ENCODE results near the gene SLC35F6. TPM values are rescaled to one million over a fixed set of nuclear protein-coding genes. Genes with fewer than 3 reads are reported as not detected.

SLC35F6 gene
- total and polyA plus RNA-seq, 2 donors (not counting 3 experiments of a cell fraction or from before 2014, with no cell fraction given) = 34.6 to 39.8 TPM

DNA sequence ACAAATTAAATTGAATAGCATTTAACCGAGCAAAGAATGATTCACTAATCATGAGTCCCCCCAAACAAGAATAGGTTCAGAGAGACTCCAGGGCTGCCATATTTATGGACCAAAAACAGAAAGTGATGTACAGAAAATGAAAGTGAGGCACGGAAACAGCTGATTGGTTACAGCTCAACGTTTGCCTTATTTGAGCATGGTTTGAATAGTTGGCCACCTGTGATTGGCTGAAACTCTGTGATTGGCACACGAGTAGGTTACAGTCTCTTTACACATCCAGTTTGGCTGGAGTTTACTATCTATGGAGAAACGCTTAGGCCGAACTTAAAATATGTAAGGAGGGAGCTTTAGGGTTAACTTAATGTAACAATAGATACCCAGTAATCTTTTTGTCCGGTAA is 56.8 kb downstream of the SLC35F6 start:
- H3K4me1 ChIP-seq (ENCODE audit: control insufficient read depth, extremely low read depth, insufficient read depth, low read length) = no peaks in the 10 kb centered on the region
- DNase-seq (ENCODE audit: low read depth, low spot score) = no peak
- H3K4me2 ChIP-seq (ENCODE audit: insufficient read depth, low read length) = no peak overlapping the region
- no peak overlapping the region for H3K9ac ChIP-seq (replicated peaks; ENCODE audit: extremely low read depth, insufficient read depth, low read length)
- no peak overlapping the region for H3K4me3 ChIP-seq (replicated peaks in 1 of 3; ENCODE audit: insufficient read depth in 1 of 3, low read depth in 1 of 3, low read length in 3 of 3)
- FAIRE-seq = no peak
- H3K9me3 ChIP-seq (replicated peaks; ENCODE audit: control insufficient read depth, insufficient read depth, low read length) = no peaks in the 10 kb centered on the region
- dilution Hi-C loops (cut with MboI; ENCODE audit: extremely low pct_ligation_motif_present, low sequenced_read_pairs) (no loop called here), intact Hi-C loops (cut with micrococcal nuclease) (no loop called here)
- no peaks in the 10 kb centered on the region for H3K36me3 ChIP-seq (ENCODE audit: control insufficient read depth in 2 of 2, extremely low read depth in 1 of 2, insufficient read depth in 2 of 2, low read length in 2 of 2)
- no peaks in the 10 kb centered on the region for H4K20me1 ChIP-seq (replicated peaks; ENCODE audit: control insufficient read depth, extremely low read depth, insufficient read depth, low read length)
- H3K79me2 ChIP-seq (ENCODE audit: control insufficient read depth, insufficient read depth, low read length) = no peaks in the 10 kb centered on the region
- ChIA-PET POLR2A (no interaction called here), CTCF (interaction anchor here (0.8 to 1.5 kb wide), 2 partner anchors 9 to 25 kb away, joined by 3 to 4 read pairs; no protein-coding TSS in a partner anchor)
- H3K27ac ChIP-seq (ENCODE audit: insufficient read depth, low read depth, low read length) = no peak overlapping the region
- H2AFZ ChIP-seq (ENCODE audit: low read depth, low read length) = no peak overlapping the region
- H3K27me3 ChIP-seq (ENCODE audit: control insufficient read depth in 2 of 2, insufficient read depth in 2 of 2, low read length in 2 of 2) = peaks cover 0 to 9% of the 10 kb centered on the region in 2 experiments
- no TSS peak for BruUV-seq (replicated peaks)
- H3K9me1 ChIP-seq (replicated peaks; ENCODE audit: control insufficient read depth, extremely low read depth, insufficient read depth, low read length) = no peaks in the 10 kb centered on the region
- no peak for TF ChIP-seq FOS (IDR thresholded peaks at IDR 0.05; ENCODE audit: borderline replicate concordance, insufficient read depth, low read length)
- TF ChIP-seq POLR2AphosphoS5 (IDR thresholded peaks at IDR 0.05; ENCODE audit: insufficient read depth, low read depth, low read length) = no peak
- TF ChIP-seq CTCF (IDR thresholded peaks at IDR 0.05; ENCODE audit: extremely low read depth in 1 of 2, insufficient read depth in 1 of 2, low read depth in 1 of 2, low read length in 2 of 2) = no peak

DNA sequence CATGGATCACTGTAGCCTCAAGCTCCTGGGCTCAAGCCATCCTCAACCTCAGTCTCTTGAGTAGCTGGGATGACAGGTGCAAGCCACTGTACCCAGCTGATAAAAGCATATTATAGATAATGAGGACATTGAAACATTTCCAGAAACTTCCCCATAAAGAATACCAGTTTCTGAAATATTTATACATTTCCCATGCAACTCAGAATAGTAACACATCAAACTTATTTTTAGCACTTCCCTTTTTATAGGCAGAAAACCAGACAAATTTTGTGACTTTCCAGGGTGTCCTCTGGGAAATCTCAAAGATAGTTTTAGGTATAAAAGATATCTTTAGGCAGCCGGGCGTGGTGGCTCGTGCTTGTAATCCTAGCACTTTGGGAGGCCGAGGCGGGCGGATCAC is 58.8 kb downstream of the SLC35F6 start:
- no peak overlapping the region for H2AFZ ChIP-seq (ENCODE audit: low read depth, low read length)
- ChIA-PET POLR2A (no interaction called here), CTCF (interaction anchor here (1.0 to 1.4 kb wide), 3 partner anchors 13 to 139 kb away, joined by 3 to 4 read pairs (median 4); no protein-coding TSS in a partner anchor)
- intact Hi-C loops (cut with micrococcal nuclease) (no loop called here), dilution Hi-C loops (cut with MboI; ENCODE audit: extremely low pct_ligation_motif_present, low sequenced_read_pairs) (no loop called here)
- H3K27me3 ChIP-seq (ENCODE audit: control insufficient read depth in 2 of 2, insufficient read depth in 2 of 2, low read length in 2 of 2) = peaks cover 0 to 9% of the 10 kb centered on the region in 2 experiments
- H3K4me1 ChIP-seq (ENCODE audit: control insufficient read depth, extremely low read depth, insufficient read depth, low read length) = no peaks in the 10 kb centered on the region
- no peak overlapping the region for H3K4me2 ChIP-seq (ENCODE audit: insufficient read depth, low read length)
- TF ChIP-seq JUN (IDR thresholded peaks at IDR 0.05; ENCODE audit: borderline replicate concordance, insufficient read depth, insufficient read length, low read depth) (no peak), MYC (IDR thresholded peaks at IDR 0.05; ENCODE audit: low read depth, low read length) (no peak), EZH2 (IDR thresholded peaks at IDR 0.05; ENCODE audit: borderline replicate concordance, low read depth, low read length, severe bottlenecking) (no peak), POLR2AphosphoS5 (IDR thresholded peaks at IDR 0.05; ENCODE audit: insufficient read depth, low read depth, low read length) (no peak), POLR2A (IDR thresholded peaks at IDR 0.05; ENCODE audit: low read depth, low read length) (no peak), CTCF (IDR thresholded peaks at IDR 0.05; ENCODE audit: extremely low read depth in 1 of 2, insufficient read depth in 1 of 2, low read depth in 1 of 2, low read length in 2 of 2) (no peak), FOS (IDR thresholded peaks at IDR 0.05; ENCODE audit: borderline replicate concordance, insufficient read depth, low read length) (no peak), GATA2 (IDR thresholded peaks at IDR 0.05; ENCODE audit: insufficient read depth, insufficient read length, low read depth, low read length) (no peak)
- TF ChIP-seq, protein P1, sequence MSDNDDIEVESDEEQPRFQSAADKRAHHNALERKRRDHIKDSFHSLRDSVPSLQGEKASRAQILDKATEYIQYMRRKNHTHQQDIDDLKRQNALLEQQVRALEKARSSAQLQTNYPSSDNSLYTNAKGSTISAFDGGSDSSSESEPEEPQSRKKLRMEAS (IDR thresholded peaks at IDR 0.05; ENCODE audit: insufficient read depth, insufficient read length) = no peak
- no peaks in the 10 kb centered on the region for H3K9me3 ChIP-seq (replicated peaks; ENCODE audit: control insufficient read depth, insufficient read depth, low read length)
- BruUV-seq (replicated peaks) = no TSS peak
- DNase-seq (ENCODE audit: low read depth, low spot score) (no peak), FAIRE-seq (no peak)
- H3K79me2 ChIP-seq (ENCODE audit: control insufficient read depth, insufficient read depth, low read length) = no peaks in the 10 kb centered on the region
- H4K20me1 ChIP-seq (replicated peaks; ENCODE audit: control insufficient read depth, extremely low read depth, insufficient read depth, low read length) = no peaks in the 10 kb centered on the region
- no peak overlapping the region for H3K9ac ChIP-seq (replicated peaks; ENCODE audit: extremely low read depth, insufficient read depth, low read length)
- H3K4me3 ChIP-seq (replicated peaks in 1 of 3; ENCODE audit: insufficient read depth in 1 of 3, low read depth in 1 of 3, low read length in 3 of 3) = no peak overlapping the region
- H3K27ac ChIP-seq (ENCODE audit: insufficient read depth, low read depth, low read length) = no peak overlapping the region
- H3K36me3 ChIP-seq (ENCODE audit: control insufficient read depth in 2 of 2, extremely low read depth in 1 of 2, insufficient read depth in 2 of 2, low read length in 2 of 2) = no peaks in the 10 kb centered on the region
- H3K9me1 ChIP-seq (replicated peaks; ENCODE audit: control insufficient read depth, extremely low read depth, insufficient read depth, low read length) = no peaks in the 10 kb centered on the region

Data from endothelial cell of umbilical vein (primary cell).